ENCODE data around the gene KHDC1. TPM values are rescaled to one million over a fixed set of nuclear protein-coding genes. Genes with fewer than 3 reads are reported as not detected.

KHDC1 gene
- total RNA-seq, 1 experiment from 2014 or later: 8.6 TPM

GRCh38 chr6:73302339-73302738, 39.3 kb upstream of the KHDC1 start:
- Mint-ChIP-seq H3K27ac (ENCODE audit: unreplicated experiment) (no peak overlapping the region), H3K4me1 (ENCODE audit: low read depth, unreplicated experiment) (peaks cover 7% of the 10 kb centered on the region), H3K27me3 (ENCODE audit: insufficient read depth, unreplicated experiment) (no peaks in the 10 kb centered on the region), H3K36me3 (ENCODE audit: insufficient read depth, unreplicated experiment) (peaks cover 35% of the 10 kb centered on the region), H3K9me3 (ENCODE audit: unreplicated experiment) (no peaks in the 10 kb centered on the region), H3K4me3 (ENCODE audit: unreplicated experiment) (no peak overlapping the region)
- H3K36me3 ChIP-seq (ENCODE audit: control insufficient read depth, insufficient read depth, low read length): no peaks in the 10 kb centered on the region; the same call in 1 of the 2 replicates
- no peaks in the 10 kb centered on the region for H3K27me3 ChIP-seq (replicated peaks; ENCODE audit: control insufficient read depth, insufficient read depth, low read length)
- CTCF ChIA-PET: no interaction called here
- H3K9me3 ChIP-seq: no peaks in the 10 kb centered on the region
- no peaks in the 10 kb centered on the region for H3K4me1 ChIP-seq
- no peak for DNase-seq
- POLR2A ChIA-PET: no interaction called here
- TF ChIP-seq CTCF (IDR thresholded peaks at IDR 0.05; ENCODE audit: insufficient read depth in 1 of 2, low read depth in 1 of 2, low read length in 1 of 2, severe bottlenecking in 1 of 2, unreplicated experiment in 1 of 2): no peak
- no TSS peak for BruUV-seq (replicated peaks)
- H3K4me3 ChIP-seq (ENCODE audit: low read depth, low read length): no peak overlapping the region
- intact Hi-C loops (cut with micrococcal nuclease; ENCODE audit: unreplicated experiment): no loop called here

- H3K27me3 ChIP-seq (replicated peaks; ENCODE audit: control insufficient read depth, insufficient read depth, low read length): no peaks in the 10 kb centered on the region
- H3K36me3 ChIP-seq (ENCODE audit: control insufficient read depth, insufficient read depth, low read length): no peaks in the 10 kb centered on the region; the same call in 1 of the 2 replicates
- no peak for TF ChIP-seq CTCF (IDR thresholded peaks at IDR 0.05; ENCODE audit: insufficient read depth in 1 of 2, low read depth in 1 of 2, low read length in 1 of 2, severe bottlenecking in 1 of 2, unreplicated experiment in 1 of 2)
- intact Hi-C loops (cut with micrococcal nuclease; ENCODE audit: unreplicated experiment): no loop called here
- DNase-seq: no peak
- Mint-ChIP-seq H3K27me3 (ENCODE audit: insufficient read depth, unreplicated experiment) (no peaks in the 10 kb centered on the region), H3K4me1 (ENCODE audit: low read depth, unreplicated experiment) (no peaks in the 10 kb centered on the region), H3K27ac (ENCODE audit: unreplicated experiment) (no peak overlapping the region), H3K36me3 (ENCODE audit: insufficient read depth, unreplicated experiment) (peaks cover 29% of the 10 kb centered on the region), H3K9me3 (ENCODE audit: unreplicated experiment) (no peaks in the 10 kb centered on the region), H3K4me3 (ENCODE audit: unreplicated experiment) (no peak overlapping the region)
- no peak overlapping the region for H3K4me3 ChIP-seq (ENCODE audit: low read depth, low read length)
- ChIA-PET CTCF (no interaction called here), POLR2A (no interaction called here)
- H3K9me3 ChIP-seq: no peaks in the 10 kb centered on the region
- no peaks in the 10 kb centered on the region for H3K4me1 ChIP-seq
- BruUV-seq (replicated peaks): no TSS peak
Measured at GRCh38 chr6:73299151-73299971, 36.4 kb upstream of the KHDC1 start.

GRCh38 chr6:73293331-73293730, 30.3 kb upstream of the KHDC1 start:
- H3K4me1 Mint-ChIP-seq (ENCODE audit: low read depth, unreplicated experiment): no peaks in the 10 kb centered on the region
- H3K27ac Mint-ChIP-seq (ENCODE audit: unreplicated experiment): no peak overlapping the region
- peaks cover 11% of the 10 kb centered on the region for H3K36me3 Mint-ChIP-seq (ENCODE audit: insufficient read depth, unreplicated experiment)
- Histone ChIP-seq H3K4me3 (ENCODE audit: low read depth, low read length) (no peak overlapping the region), H3K36me3 (ENCODE audit: control insufficient read depth, insufficient read depth, low read length) (no peaks in the 10 kb centered on the region), H3K4me1 (no peaks in the 10 kb centered on the region), H3K9me3 (no peaks in the 10 kb centered on the region), H3K27me3 (replicated peaks; ENCODE audit: control insufficient read depth, insufficient read depth, low read length) (no peaks in the 10 kb centered on the region)
- H3K4me3 Mint-ChIP-seq (ENCODE audit: unreplicated experiment): no peak overlapping the region
- no peaks in the 10 kb centered on the region for H3K27me3 Mint-ChIP-seq (ENCODE audit: insufficient read depth, unreplicated experiment)
- POLR2A ChIA-PET: interaction anchor here (1.3 kb wide), 1 partner anchor 10 kb away, joined by 3 read pairs; no protein-coding TSS in a partner anchor
- no peak for DNase-seq
- BruUV-seq (replicated peaks): no TSS peak
- no peak for TF ChIP-seq CTCF (IDR thresholded peaks at IDR 0.05; ENCODE audit: insufficient read depth in 1 of 2, low read depth in 1 of 2, low read length in 1 of 2, severe bottlenecking in 1 of 2, unreplicated experiment in 1 of 2)
- H3K9me3 Mint-ChIP-seq (ENCODE audit: unreplicated experiment): no peaks in the 10 kb centered on the region
- CTCF ChIA-PET: no interaction called here
- intact Hi-C loops (cut with micrococcal nuclease; ENCODE audit: unreplicated experiment): no loop called here
